Astrocyte (in vitro differentiated cells and primary cell): Measurements from ENCODE around the gene PGBD2.
"Not testable (repeated sequence)": the region's sequence is repeated elsewhere in the genome, so short reads cannot be mapped to it uniquely, and the experiment has no call there.

Experiments used
- EZH2 ChIP-seq: IDR thresholded peaks from 2 replicates; pipeline ENCODE4 v1.6.1; 2012; ENCODE audit warnings: mild to moderate bottlenecking, low read length, inconsistent platforms; ENCODE audit not compliant: insufficient read depth
- TF ChIP-seq, protein P1 (sequence below): IDR thresholded peaks from 2 replicates; pipeline ENCODE4 v1.5.1; 2011; ENCODE audit warnings: low read depth, mild to moderate bottlenecking, inconsistent platforms, low read length, moderate library complexity; ENCODE audit not compliant: insufficient read depth

DNA sequence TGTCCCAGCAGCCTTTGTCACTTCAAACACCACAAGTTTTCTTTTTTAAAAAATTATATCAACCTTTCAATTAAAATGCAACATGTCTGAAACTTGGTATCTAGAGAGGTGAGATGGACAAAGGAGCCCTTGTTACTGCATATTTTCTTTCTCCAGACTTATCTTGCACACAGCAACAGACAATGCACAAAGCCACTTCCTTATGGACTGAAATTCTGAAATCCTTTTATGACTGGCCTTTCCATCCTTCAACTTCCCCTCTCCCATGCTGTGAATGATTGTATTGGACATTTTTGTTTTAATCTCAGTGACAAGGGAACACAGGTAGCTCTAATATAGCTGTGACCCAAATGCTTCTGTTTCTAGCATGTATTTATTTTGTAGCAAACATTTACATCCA, 22.1 kb downstream of the PGBD2 start:
- TF ChIP-seq, protein P1, sequence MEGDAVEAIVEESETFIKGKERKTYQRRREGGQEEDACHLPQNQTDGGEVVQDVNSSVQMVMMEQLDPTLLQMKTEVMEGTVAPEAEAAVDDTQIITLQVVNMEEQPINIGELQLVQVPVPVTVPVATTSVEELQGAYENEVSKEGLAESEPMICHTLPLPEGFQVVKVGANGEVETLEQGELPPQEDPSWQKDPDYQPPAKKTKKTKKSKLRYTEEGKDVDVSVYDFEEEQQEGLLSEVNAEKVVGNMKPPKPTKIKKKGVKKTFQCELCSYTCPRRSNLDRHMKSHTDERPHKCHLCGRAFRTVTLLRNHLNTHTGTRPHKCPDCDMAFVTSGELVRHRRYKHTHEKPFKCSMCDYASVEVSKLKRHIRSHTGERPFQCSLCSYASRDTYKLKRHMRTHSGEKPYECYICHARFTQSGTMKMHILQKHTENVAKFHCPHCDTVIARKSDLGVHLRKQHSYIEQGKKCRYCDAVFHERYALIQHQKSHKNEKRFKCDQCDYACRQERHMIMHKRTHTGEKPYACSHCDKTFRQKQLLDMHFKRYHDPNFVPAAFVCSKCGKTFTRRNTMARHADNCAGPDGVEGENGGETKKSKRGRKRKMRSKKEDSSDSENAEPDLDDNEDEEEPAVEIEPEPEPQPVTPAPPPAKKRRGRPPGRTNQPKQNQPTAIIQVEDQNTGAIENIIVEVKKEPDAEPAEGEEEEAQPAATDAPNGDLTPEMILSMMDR, result not testable (repeated sequence)
- TF ChIP-seq EZH2, result not testable (repeated sequence)
